ENCODE measurements around the gene EFCAB12. TPM values are rescaled to one million over a fixed set of nuclear protein-coding genes. Genes with fewer than 3 reads are reported as not detected.

Gene EFCAB12
- total and polyA plus RNA-seq, 2 of the 13 experiments (the other 11 are each of a cell fraction or from before 2014, with no cell fraction given), result 0.31 to 2.4 TPM

- no peak for TF ChIP-seq ZMAT5 (CRISPR knock-in tag; IDR thresholded peaks at IDR 0.05; ENCODE audit: borderline replicate concordance, low read depth)
- TF ChIP-seq, protein P1, sequence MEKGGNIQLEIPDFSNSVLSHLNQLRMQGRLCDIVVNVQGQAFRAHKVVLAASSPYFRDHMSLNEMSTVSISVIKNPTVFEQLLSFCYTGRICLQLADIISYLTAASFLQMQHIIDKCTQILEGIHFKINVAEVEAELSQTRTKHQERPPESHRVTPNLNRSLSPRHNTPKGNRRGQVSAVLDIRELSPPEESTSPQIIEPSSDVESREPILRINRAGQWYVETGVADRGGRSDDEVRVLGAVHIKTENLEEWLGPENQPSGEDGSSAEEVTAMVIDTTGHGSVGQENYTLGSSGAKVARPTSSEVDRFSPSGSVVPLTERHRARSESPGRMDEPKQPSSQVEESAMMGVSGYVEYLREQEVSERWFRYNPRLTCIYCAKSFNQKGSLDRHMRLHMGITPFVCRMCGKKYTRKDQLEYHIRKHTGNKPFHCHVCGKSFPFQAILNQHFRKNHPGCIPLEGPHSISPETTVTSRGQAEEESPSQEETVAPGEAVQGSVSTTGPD (CRISPR knock-in tag; IDR thresholded peaks at IDR 0.05), result no peak
- TF ChIP-seq, protein P2, sequence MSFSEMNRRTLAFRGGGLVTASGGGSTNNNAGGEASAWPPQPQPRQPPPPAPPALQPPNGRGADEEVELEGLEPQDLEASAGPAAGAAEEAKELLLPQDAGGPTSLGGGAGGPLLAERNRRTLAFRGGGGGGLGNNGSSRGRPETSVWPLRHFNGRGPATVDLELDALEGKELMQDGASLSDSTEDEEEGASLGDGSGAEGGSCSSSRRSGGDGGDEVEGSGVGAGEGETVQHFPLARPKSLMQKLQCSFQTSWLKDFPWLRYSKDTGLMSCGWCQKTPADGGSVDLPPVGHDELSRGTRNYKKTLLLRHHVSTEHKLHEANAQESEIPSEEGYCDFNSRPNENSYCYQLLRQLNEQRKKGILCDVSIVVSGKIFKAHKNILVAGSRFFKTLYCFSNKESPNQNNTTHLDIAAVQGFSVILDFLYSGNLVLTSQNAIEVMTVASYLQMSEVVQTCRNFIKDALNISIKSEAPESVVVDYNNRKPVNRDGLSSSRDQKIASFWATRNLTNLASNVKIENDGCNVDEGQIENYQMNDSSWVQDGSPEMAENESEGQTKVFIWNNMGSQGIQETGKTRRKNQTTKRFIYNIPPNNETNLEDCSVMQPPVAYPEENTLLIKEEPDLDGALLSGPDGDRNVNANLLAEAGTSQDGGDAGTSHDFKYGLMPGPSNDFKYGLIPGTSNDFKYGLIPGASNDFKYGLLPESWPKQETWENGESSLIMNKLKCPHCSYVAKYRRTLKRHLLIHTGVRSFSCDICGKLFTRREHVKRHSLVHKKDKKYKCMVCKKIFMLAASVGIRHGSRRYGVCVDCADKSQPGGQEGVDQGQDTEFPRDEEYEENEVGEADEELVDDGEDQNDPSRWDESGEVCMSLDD (CRISPR knock-in tag; IDR thresholded peaks at IDR 0.05; ENCODE audit: borderline replicate concordance), result peak; percentile 33; the same call in 1 of the 2 replicates
- TF ChIP-seq NFE2L2 (IDR thresholded peaks at IDR 0.05; ENCODE audit: low read length), result no peak
- TF ChIP-seq, protein P3, sequence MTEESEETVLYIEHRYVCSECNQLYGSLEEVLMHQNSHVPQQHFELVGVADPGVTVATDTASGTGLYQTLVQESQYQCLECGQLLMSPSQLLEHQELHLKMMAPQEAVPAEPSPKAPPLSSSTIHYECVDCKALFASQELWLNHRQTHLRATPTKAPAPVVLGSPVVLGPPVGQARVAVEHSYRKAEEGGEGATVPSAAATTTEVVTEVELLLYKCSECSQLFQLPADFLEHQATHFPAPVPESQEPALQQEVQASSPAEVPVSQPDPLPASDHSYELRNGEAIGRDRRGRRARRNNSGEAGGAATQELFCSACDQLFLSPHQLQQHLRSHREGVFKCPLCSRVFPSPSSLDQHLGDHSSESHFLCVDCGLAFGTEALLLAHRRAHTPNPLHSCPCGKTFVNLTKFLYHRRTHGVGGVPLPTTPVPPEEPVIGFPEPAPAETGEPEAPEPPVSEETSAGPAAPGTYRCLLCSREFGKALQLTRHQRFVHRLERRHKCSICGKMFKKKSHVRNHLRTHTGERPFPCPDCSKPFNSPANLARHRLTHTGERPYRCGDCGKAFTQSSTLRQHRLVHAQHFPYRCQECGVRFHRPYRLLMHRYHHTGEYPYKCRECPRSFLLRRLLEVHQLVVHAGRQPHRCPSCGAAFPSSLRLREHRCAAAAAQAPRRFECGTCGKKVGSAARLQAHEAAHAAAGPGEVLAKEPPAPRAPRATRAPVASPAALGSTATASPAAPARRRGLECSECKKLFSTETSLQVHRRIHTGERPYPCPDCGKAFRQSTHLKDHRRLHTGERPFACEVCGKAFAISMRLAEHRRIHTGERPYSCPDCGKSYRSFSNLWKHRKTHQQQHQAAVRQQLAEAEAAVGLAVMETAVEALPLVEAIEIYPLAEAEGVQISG (CRISPR knock-in tag; IDR thresholded peaks at IDR 0.05), result peak; percentile 50
- TF ChIP-seq DMAP1 (CRISPR knock-in tag; IDR thresholded peaks at IDR 0.05), result peak; percentile 50; the same call in 1 of the 2 replicates
- TF ChIP-seq FOXM1 (CRISPR knock-in tag; IDR thresholded peaks at IDR 0.05), result no peak
- TF ChIP-seq, protein P4, sequence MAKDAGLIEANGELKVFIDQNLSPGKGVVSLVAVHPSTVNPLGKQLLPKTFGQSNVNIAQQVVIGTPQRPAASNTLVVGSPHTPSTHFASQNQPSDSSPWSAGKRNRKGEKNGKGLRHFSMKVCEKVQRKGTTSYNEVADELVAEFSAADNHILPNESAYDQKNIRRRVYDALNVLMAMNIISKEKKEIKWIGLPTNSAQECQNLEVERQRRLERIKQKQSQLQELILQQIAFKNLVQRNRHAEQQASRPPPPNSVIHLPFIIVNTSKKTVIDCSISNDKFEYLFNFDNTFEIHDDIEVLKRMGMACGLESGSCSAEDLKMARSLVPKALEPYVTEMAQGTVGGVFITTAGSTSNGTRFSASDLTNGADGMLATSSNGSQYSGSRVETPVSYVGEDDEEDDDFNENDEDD (CRISPR knock-in tag; IDR thresholded peaks at IDR 0.05; ENCODE audit: borderline replicate concordance), result peak; percentile 71
- TF ChIP-seq ZNF543 (CRISPR knock-in tag; IDR thresholded peaks at IDR 0.05), result 0 out of 2 replicates have a peak, but pooled peaks have one; percentile 39
- TF ChIP-seq ZNF510 (CRISPR knock-in tag; IDR thresholded peaks at IDR 0.05; ENCODE audit: low read depth), result no peak; the same call in 1 of the 2 replicates
- no peak for TF ChIP-seq JDP2 (CRISPR knock-in tag; IDR thresholded peaks at IDR 0.05; ENCODE audit: borderline replicate concordance)
- TF ChIP-seq MTA1 (CRISPR knock-in tag; IDR thresholded peaks at IDR 0.05; ENCODE audit: borderline replicate concordance), result no peak
- peak; percentile 24; the same call in 1 of the 2 replicates for TF ChIP-seq GMEB1 (CRISPR knock-in tag; IDR thresholded peaks at IDR 0.05; ENCODE audit: borderline replicate concordance)
- TF ChIP-seq ZNF749 (CRISPR knock-in tag; IDR thresholded peaks at IDR 0.05; ENCODE audit: borderline replicate concordance), result no peak
- peak; percentile 44; the same call in 1 of the 2 replicates for TF ChIP-seq ZFP90 (CRISPR knock-in tag; IDR thresholded peaks at IDR 0.05; ENCODE audit: borderline replicate concordance)
- TF ChIP-seq SAP130 (CRISPR knock-in tag; IDR thresholded peaks at IDR 0.05; ENCODE audit: low read depth), result peak; percentile 87
- no peak for TF ChIP-seq AGO2 (optimal IDR thresholded peaks at IDR 0.05; ENCODE audit: low read depth, low read length)
- TF ChIP-seq RBM39 (IDR thresholded peaks at IDR 0.05; ENCODE audit: low read depth, low read length, poor library complexity, severe bottlenecking), result peak; percentile 45
These were observed at the start of gene EFCAB12 (continued) for GRCh38 chr3:129428376-129429079.

Data from HepG2 (cell line).